ENCODE results near the gene SRCAP. TPM values are rescaled to one million over a fixed set of nuclear protein-coding genes. Genes with fewer than 3 reads are reported as not detected.
"Not testable (repeated sequence)": the region's sequence is repeated elsewhere in the genome, so short reads cannot be mapped to it uniquely, and the experiment has no call there.

Gene SRCAP
- total RNA-seq, 1 experiment from 2014 or later = 16.1 TPM

- DNase-seq (ENCODE audit: low read depth) = peak; percentile 96
These were observed 694 bp upstream of the SRCAP start for GRCh38 chr16:30698139-30698815.

GRCh38 chr16:30699615-30700099, 686 bp downstream of the SRCAP start:
- DNase-seq (ENCODE audit: low read depth) = no peak

- DNase-seq (ENCODE audit: low read depth) = no peak
These were observed 1.5 kb downstream of the SRCAP start for GRCh38 chr16:30700491-30700890.

GRCh38 chr16:30700971-30701370, 2.0 kb downstream of the SRCAP start:
- DNase-seq (ENCODE audit: low read depth) = no peak

GRCh38 chr16:30703071-30703470, 4.1 kb downstream of the SRCAP start:
- DNase-seq (ENCODE audit: low read depth) = not testable (repeated sequence)

- DNase-seq (ENCODE audit: low read depth) = no peak
These were observed 5.0 kb downstream of the SRCAP start for GRCh38 chr16:30703971-30704370.

- no peak for DNase-seq (ENCODE audit: low read depth)
These were observed 7.1 kb downstream of the SRCAP start for GRCh38 chr16:30706046-30706445.

- no peak for DNase-seq (ENCODE audit: low read depth)
These were observed 12.0 kb downstream of the SRCAP start for GRCh38 chr16:30710971-30711370.

GRCh38 chr16:30711712-30712111, 12.7 kb downstream of the SRCAP start:
- no peak for DNase-seq (ENCODE audit: low read depth)

- peak; percentile 45 for DNase-seq (ENCODE audit: low read depth)
These were observed 16.9 kb downstream of the SRCAP start for GRCh38 chr16:30715750-30716445.

GRCh38 chr16:30720086-30720485, 21.1 kb downstream of the SRCAP start:
- no peak for DNase-seq (ENCODE audit: low read depth)

GRCh38 chr16:30720694-30721093, 21.7 kb downstream of the SRCAP start:
- no peak for DNase-seq (ENCODE audit: low read depth)

GRCh38 chr16:30721167-30721566, 22.2 kb downstream of the SRCAP start:
- no peak for DNase-seq (ENCODE audit: low read depth)

- peak; percentile 70 for DNase-seq (ENCODE audit: low read depth)
These were observed 22.6 kb downstream of the SRCAP start for GRCh38 chr16:30721606-30722005.

GRCh38 chr16:30722443-30722842, 23.5 kb downstream of the SRCAP start:
- no peak for DNase-seq (ENCODE audit: low read depth)

- DNase-seq (ENCODE audit: low read depth) = no peak
These were observed 23.9 kb downstream of the SRCAP start for GRCh38 chr16:30722916-30723315.

GRCh38 chr16:30723725-30724355, 24.9 kb downstream of the SRCAP start:
- DNase-seq (ENCODE audit: low read depth) = no peak

- no peak for DNase-seq (ENCODE audit: low read depth)
These were observed 25.9 kb downstream of the SRCAP start for GRCh38 chr16:30724641-30725417.

- no peak for DNase-seq (ENCODE audit: low read depth)
These were observed 26.4 kb downstream of the SRCAP start for GRCh38 chr16:30725418-30725792.

GRCh38 chr16:30728321-30728720, 29.4 kb downstream of the SRCAP start:
- no peak for DNase-seq (ENCODE audit: low read depth)

GRCh38 chr16:30728899-30729672, 30.1 kb downstream of the SRCAP start:
- DNase-seq (ENCODE audit: low read depth) = no peak

All from LHCN-M2 (cell line).